GM12878 (cell line): Measurements from ENCODE around the gene TXLNB. TPM values are rescaled to one million over a fixed set of nuclear protein-coding genes. Genes with fewer than 3 reads are reported as not detected.

ENCODE experiments used
- ATF7 ChIP-seq: fragments of 450-650 bp; IDR thresholded peaks from 2 replicates; pipeline ENCODE4 v1.6.1; 2016; ENCODE audit warnings: low read depth, mild to moderate bottlenecking
- EED ChIP-seq: sonication (generic); IDR thresholded peaks from 2 replicates; pipeline ENCODE4 v1.6.1; 2016; ENCODE audit warnings: antibody characterized with exemption, low read depth
- HCFC1 ChIP-seq: fragments of 150-350 bp; IDR thresholded peaks from 2 replicates; pipeline ENCODE4 v1.6.1; 2014; ENCODE audit warnings: low read length
- HDAC2 ChIP-seq: fragments of 200-600 bp; sonication (generic); IDR thresholded peaks from 2 replicates; pipeline ENCODE4 v1.6.1; 2017
- HDGF ChIP-seq: fragments of 450-650 bp; IDR thresholded peaks from 2 replicates; pipeline ENCODE4 v1.6.1; 2016; ENCODE audit warnings: antibody characterized with exemption
- IKZF1 ChIP-seq: fragments of 450-650 bp; conservative IDR thresholded peaks from 2 replicates; pipeline ENCODE4 v1.6.1; 2017; ENCODE audit warnings: antibody characterized with exemption, mild to moderate bottlenecking
- MEF2B ChIP-seq: fragments of 450-650 bp; IDR thresholded peaks from 2 replicates; pipeline ENCODE4 v1.6.1; 2018; ENCODE audit warnings: mild to moderate bottlenecking, moderate library complexity; ENCODE audit not compliant: partially characterized antibody, poor library complexity, severe bottlenecking
- NFXL1 ChIP-seq: fragments of 450-650 bp; IDR thresholded peaks from 2 replicates; pipeline ENCODE4 v1.6.1; 2017; ENCODE audit warnings: antibody characterized with exemption, mild to moderate bottlenecking, borderline replicate concordance
- NKRF ChIP-seq: fragments of 450-650 bp; conservative IDR thresholded peaks from 2 replicates; pipeline ENCODE4 v1.6.1; 2017; ENCODE audit warnings: mild to moderate bottlenecking, moderate library complexity
- POU2F2 ChIP-seq: IDR thresholded peaks from 3 replicates; pipeline ENCODE4 v1.6.1; 2011; ENCODE audit warnings: low read depth, mild to moderate bottlenecking, low read length, borderline replicate concordance
- PRDM15 ChIP-seq: fragments of 450-650 bp; formaldehyde crosslinking; IDR thresholded peaks from 2 replicates; pipeline ENCODE4 v1.4.0; 2020; ENCODE audit warnings: mild to moderate bottlenecking, moderate library complexity
- RCOR1 ChIP-seq: conservative IDR thresholded peaks from 2 replicates; pipeline ENCODE4 v1.6.1; 2012; ENCODE audit warnings: low read depth, low read length, improper control_type of control experiment
- RELA ChIP-seq: fragments of 450-650 bp; IDR thresholded peaks from 2 replicates; pipeline ENCODE4 v1.8.0; 2014; ENCODE audit warnings: borderline replicate concordance; ENCODE audit not compliant: partially characterized antibody
- SMAD5 ChIP-seq: IDR thresholded peaks from 2 replicates; pipeline ENCODE4 v1.6.1; 2016; ENCODE audit warnings: antibody characterized with exemption, low read depth
- SRF ChIP-seq, 2 experiments: IDR thresholded peaks; 2 replicates each; pipeline ENCODE4 v1.6.1; 2011; ENCODE audit warnings: low read depth in 2 of 2, low read length in 2 of 2, mild to moderate bottlenecking in 1 of 2, moderate library complexity in 1 of 2
- STAT1 ChIP-seq: fragments of 450-650 bp; conservative IDR thresholded peaks from 2 replicates; pipeline ENCODE4 v1.6.1; 2014; ENCODE audit warnings: antibody characterized with exemption, mild to moderate bottlenecking
- polyA plus RNA-seq, 11 experiments: library from polyadenylated mRNA; depleted of rRNA in 4 of 11; unstranded in 6 of 11; stranded (reverse) in 5 of 11; fragments of >200 nt; fragmentation: Nextera tagmentation in 4 of 11; fragmentation: Illumina TruSeq in 1 of 11; extraction: Ambion mirVana in 4 of 11; extraction: Trizol in 1 of 11; gene quantifications; 1 replicate in 1 of 11; 2 replicates in 10 of 11; pipeline versions ENCODE4 v1.2.1 to v1.2.3, GENCODE V29; 2011 to 2016; ENCODE audit warnings: inconsistent platforms in 2 of 11, missing spikeins in 2 of 11, low read depth in 1 of 11
- total RNA-seq, 4 experiments: library from RNA; depleted of rRNA in 3 of 4; stranded (reverse); fragments of >200 nt in 3 of 4; fragmentation: Illumina TruSeq in 1 of 4; extraction: Trizol in 1 of 4; gene quantifications; 2 replicates each; pipeline versions ENCODE4 v1.2.1 to v1.2.3, GENCODE V29; 2013 to 2021
- TF ChIP-seq, protein P1 (sequence below): fragments of 450-650 bp; IDR thresholded peaks from 2 replicates; pipeline ENCODE4 v1.6.1; 2017; ENCODE audit warnings: borderline replicate concordance
- TF ChIP-seq, protein P2 (sequence below): IDR thresholded peaks from 2 replicates; pipeline ENCODE4 v1.6.1; 2011; ENCODE audit warnings: low read depth, low read length, improper control_type of control experiment, borderline replicate concordance
- TF ChIP-seq, protein P3 (sequence below): IDR thresholded peaks from 2 replicates; pipeline ENCODE4 v1.6.1; 2011; ENCODE audit warnings: borderline replicate concordance, low read depth, mild to moderate bottlenecking, moderate library complexity, low read length; ENCODE audit not compliant: insufficient read depth, poor library complexity, severe bottlenecking
- TF ChIP-seq, protein P4 (sequence below): fragments of 450-650 bp; IDR thresholded peaks from 2 replicates; pipeline ENCODE4 v1.6.1; 2017; ENCODE audit warnings: mild to moderate bottlenecking

TXLNB gene
- total and polyA plus RNA-seq, 10 of the 15 experiments (the other 5 are each of a cell fraction or from before 2014, with no cell fraction given) = 0.07 to 1.3 (median 0.22) TPM; not detected in 1

DNA sequence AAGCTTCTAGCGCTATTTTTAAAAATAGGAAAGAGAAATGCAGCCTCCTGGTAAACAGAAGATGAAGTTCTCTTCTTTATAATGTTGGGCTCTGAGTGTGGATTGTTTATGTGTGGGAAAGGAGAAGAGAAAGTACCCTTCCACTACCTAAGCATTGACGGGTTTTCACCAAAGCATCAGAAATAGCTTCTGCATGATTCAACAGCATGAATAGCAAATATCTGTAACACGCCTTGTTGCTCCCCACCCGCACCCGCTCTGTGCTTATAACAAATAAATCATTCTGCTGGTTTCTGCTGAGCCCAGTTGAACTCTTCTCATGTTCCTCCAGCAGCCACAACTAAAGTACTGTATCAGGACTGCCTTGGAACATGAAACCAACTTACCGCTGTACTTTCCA, 20.7 kb downstream of the TXLNB start (continued):
- TF ChIP-seq EED = no peak
- TF ChIP-seq NFXL1 = no peak
- TF ChIP-seq SMAD5 = no peak
- TF ChIP-seq SRF (IDR thresholded peaks at IDR 0.05; ENCODE audit: low read depth in 2 of 2, low read length in 2 of 2) = no peak
- no peak for TF ChIP-seq HDGF
- no peak for TF ChIP-seq STAT1
- no peak for TF ChIP-seq HDAC2
- TF ChIP-seq, protein P1, sequence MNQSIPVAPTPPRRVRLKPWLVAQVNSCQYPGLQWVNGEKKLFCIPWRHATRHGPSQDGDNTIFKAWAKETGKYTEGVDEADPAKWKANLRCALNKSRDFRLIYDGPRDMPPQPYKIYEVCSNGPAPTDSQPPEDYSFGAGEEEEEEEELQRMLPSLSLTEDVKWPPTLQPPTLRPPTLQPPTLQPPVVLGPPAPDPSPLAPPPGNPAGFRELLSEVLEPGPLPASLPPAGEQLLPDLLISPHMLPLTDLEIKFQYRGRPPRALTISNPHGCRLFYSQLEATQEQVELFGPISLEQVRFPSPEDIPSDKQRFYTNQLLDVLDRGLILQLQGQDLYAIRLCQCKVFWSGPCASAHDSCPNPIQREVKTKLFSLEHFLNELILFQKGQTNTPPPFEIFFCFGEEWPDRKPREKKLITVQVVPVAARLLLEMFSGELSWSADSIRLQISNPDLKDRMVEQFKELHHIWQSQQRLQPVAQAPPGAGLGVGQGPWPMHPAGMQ = no peak
- no peak for TF ChIP-seq POU2F2
- TF ChIP-seq NKRF = no peak
- no peak for TF ChIP-seq RELA
- peak; percentile 66; the same call in 1 of the 2 replicates for TF ChIP-seq ATF7
- TF ChIP-seq MEF2B = peak; percentile 71
- TF ChIP-seq, protein P2, sequence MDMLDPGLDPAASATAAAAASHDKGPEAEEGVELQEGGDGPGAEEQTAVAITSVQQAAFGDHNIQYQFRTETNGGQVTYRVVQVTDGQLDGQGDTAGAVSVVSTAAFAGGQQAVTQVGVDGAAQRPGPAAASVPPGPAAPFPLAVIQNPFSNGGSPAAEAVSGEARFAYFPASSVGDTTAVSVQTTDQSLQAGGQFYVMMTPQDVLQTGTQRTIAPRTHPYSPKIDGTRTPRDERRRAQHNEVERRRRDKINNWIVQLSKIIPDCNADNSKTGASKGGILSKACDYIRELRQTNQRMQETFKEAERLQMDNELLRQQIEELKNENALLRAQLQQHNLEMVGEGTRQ = no peak
- TF ChIP-seq IKZF1 = peak; percentile 35; the same call in 1 of the 2 replicates
- no peak for TF ChIP-seq PRDM15 (CRISPR knock-in tag)
- no peak for TF ChIP-seq RCOR1
- TF ChIP-seq, protein P3, sequence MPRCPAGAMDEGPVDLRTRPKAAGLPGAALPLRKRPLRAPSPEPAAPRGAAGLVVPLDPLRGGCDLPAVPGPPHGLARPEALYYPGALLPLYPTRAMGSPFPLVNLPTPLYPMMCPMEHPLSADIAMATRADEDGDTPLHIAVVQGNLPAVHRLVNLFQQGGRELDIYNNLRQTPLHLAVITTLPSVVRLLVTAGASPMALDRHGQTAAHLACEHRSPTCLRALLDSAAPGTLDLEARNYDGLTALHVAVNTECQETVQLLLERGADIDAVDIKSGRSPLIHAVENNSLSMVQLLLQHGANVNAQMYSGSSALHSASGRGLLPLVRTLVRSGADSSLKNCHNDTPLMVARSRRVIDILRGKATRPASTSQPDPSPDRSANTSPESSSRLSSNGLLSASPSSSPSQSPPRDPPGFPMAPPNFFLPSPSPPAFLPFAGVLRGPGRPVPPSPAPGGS = no peak
- TF ChIP-seq, protein P4, sequence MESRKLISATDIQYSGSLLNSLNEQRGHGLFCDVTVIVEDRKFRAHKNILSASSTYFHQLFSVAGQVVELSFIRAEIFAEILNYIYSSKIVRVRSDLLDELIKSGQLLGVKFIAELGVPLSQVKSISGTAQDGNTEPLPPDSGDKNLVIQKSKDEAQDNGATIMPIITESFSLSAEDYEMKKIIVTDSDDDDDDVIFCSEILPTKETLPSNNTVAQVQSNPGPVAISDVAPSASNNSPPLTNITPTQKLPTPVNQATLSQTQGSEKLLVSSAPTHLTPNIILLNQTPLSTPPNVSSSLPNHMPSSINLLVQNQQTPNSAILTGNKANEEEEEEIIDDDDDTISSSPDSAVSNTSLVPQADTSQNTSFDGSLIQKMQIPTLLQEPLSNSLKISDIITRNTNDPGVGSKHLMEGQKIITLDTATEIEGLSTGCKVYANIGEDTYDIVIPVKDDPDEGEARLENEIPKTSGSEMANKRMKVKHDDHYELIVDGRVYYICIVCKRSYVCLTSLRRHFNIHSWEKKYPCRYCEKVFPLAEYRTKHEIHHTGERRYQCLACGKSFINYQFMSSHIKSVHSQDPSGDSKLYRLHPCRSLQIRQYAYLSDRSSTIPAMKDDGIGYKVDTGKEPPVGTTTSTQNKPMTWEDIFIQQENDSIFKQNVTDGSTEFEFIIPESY = no peak
- TF ChIP-seq HCFC1 = no peak
